Sigmoid colon (tissue), 4 donors: ENCODE results near the gene UBE2G1.

Source experiments
- CTCF ChIP-seq, 4 experiments: fragments of 450-650 bp in 3 of 4; fragments of 200-600 bp in 1 of 4; IDR thresholded peaks; one replicate each; pipeline ENCODE4 v1.5.1; 2016 to 2019; ENCODE audit warnings: antibody characterized with exemption in 4 of 4, mild to moderate bottlenecking in 3 of 4, moderate library complexity in 2 of 4
- EP300 ChIP-seq, 4 donors: sonication (generic); formaldehyde crosslinking; IDR thresholded peaks; one replicate each; pipeline ENCODE4 v1.6.1; 2017; ENCODE audit warnings: antibody characterized with exemption in 4 of 4
- POLR2A ChIP-seq, 2 donors: fragments of 450-650 bp; IDR thresholded peaks; one replicate each; pipeline ENCODE4 v1.6.1; 2016; ENCODE audit warnings: antibody characterized with exemption in 2 of 2, mild to moderate bottlenecking in 2 of 2, moderate library complexity in 2 of 2
- POLR2AphosphoS5 ChIP-seq, 4 donors: sonication (generic); formaldehyde crosslinking; IDR thresholded peaks; one replicate each; pipeline ENCODE4 v1.6.1; 2017; ENCODE audit warnings: antibody characterized with exemption in 4 of 4

GRCh38 chr17:4326608-4327007, 39.9 kb downstream of the UBE2G1 start:
- TF ChIP-seq CTCF (IDR thresholded peaks at IDR 0.05) (no peak), POLR2AphosphoS5 (IDR thresholded peaks at IDR 0.05) (no peak), POLR2A (IDR thresholded peaks at IDR 0.05) (no peak), EP300 (IDR thresholded peaks at IDR 0.05) (no peak)
